ENCODE data around the gene CDIP1.

CDIP1 gene

DNA sequence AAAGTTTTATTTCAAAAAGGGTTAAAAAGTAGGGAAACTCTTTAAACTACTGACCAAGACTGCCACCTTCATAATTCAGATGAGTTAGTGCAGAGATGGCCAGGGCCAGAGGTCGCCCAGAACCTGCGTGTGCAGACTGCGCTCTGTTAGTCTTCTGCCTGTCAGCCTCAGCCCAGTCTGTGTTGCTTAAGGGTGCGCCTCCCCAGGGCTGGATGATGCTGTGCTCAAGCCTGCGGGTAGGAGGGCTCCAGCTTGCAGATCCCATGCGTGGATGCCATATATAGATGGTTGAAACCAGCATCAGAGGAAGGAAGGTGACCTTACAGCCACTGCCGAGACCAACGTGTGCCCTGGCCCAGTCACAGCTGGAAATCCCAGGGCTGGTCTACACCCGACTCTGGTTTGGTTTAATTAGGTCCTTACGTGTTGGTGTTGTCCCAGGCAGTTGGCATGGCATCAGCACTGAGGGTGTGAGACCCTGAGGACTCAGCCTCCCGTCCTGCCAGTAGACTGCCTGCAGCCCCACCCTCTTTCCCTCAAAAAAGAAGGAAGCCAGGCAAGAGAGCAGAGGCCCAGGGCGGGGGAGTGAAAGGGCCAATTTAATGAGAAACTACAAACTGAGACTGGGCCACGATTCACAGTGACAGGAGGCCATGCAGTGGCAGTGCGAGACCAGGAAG lies 27.7 kb downstream of the CDIP1 start:
- TF ChIP-seq CTCF (IDR thresholded peaks at IDR 0.05; ENCODE audit: control insufficient read depth, insufficient read depth, low read depth, low read length, missing control alignments) = no peak
- DNase-seq (ENCODE audit: low read depth) = no peak
- no peak overlapping the region for H3K4me3 ChIP-seq (ENCODE audit: control insufficient read depth, low read depth, low read length)

DNA sequence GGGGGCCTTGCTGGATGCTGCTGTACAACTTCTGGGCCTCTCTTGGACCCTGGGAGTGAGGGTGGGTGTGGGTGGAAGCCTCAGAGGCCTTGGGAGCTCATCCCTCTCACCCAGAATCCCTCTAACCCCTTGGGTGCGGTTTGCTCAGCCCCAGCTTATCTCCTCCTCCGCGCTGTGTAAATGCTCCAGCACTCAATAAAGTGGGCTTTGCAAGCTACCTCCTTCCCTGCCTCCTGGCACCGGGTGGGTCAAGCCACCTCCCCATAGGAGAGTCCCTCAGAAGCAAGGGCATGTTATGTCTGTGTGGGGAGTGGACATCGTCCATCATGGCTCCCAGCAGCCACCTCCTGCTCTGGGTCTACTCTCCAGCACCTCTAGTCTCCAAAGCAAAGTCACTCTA lies 28.4 kb downstream of the CDIP1 start:
- DNase-seq (ENCODE audit: low read depth) = no peak
- no peak overlapping the region for H3K4me3 ChIP-seq (ENCODE audit: control insufficient read depth, low read depth, low read length)
- no peak for TF ChIP-seq CTCF (IDR thresholded peaks at IDR 0.05; ENCODE audit: control insufficient read depth, insufficient read depth, low read depth, low read length, missing control alignments)

- H3K4me3 ChIP-seq (ENCODE audit: control insufficient read depth, low read depth, low read length) = no peak overlapping the region
- DNase-seq (ENCODE audit: low read depth) = no peak
- TF ChIP-seq CTCF (IDR thresholded peaks at IDR 0.05; ENCODE audit: control insufficient read depth, insufficient read depth, low read depth, low read length, missing control alignments) = no peak
Observed at GRCh38 chr16:4509420-4509819, 29.2 kb downstream of the CDIP1 start.

DNA sequence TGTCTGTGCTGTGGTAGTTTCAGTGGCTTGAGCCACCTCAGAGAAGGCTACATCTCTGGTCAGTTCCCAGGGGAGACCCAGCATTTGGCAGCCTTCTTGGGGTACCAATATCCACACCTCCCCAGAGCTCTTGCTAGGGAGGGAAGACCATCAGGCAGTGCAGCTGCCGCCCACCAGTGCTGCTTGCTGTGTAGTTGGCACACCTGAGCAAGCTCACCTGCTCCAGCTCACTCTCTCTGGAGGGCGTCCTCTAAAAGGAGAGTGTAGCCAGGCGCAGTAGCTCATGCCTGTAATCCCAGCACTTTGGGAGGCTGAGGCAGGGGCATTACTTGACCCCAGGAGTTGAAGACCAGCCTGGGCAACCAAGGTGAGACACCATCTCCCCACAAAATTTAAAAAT lies 29.8 kb downstream of the CDIP1 start:
- no peak for DNase-seq (ENCODE audit: low read depth)
- H3K4me3 ChIP-seq (ENCODE audit: control insufficient read depth, low read depth, low read length) = no peak overlapping the region
- no peak for TF ChIP-seq CTCF (IDR thresholded peaks at IDR 0.05; ENCODE audit: control insufficient read depth, insufficient read depth, low read depth, low read length, missing control alignments)

DNA sequence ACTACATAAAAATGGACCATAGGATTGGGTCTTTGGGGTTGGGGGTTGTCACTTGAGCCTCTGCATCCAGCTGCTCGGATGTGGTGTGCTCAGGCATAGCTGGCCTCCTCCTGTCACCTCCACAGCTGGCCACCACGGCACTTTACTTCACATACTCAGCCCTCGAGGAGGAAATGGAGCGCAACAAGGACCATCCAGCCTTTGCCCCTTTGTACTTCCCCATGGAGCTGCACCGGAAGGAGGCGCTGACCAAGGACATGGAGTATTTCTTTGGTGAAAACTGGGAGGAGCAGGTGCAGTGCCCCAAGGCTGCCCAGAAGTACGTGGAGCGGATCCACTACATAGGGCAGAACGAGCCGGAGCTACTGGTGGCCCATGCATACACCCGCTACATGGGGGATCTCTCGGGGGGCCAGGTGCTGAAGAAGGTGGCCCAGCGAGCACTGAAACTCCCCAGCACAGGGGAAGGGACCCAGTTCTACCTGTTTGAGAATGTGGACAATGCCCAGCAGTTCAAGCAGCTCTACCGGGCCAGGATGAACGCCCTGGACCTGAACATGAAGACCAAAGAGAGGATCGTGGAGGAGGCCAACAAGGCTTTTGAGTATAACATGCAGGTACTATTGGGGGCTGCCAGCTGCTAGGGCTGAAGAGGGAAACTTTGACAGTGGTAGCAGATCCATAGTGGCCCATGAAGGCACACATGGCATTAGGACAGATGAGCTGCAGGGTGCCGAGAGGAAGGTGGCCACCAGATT lies 30.8 kb downstream of the CDIP1 start:
- no peak for DNase-seq (ENCODE audit: low read depth)
- no peak overlapping the region for H3K4me3 ChIP-seq (ENCODE audit: control insufficient read depth, low read depth, low read length)
- no peak for TF ChIP-seq CTCF (IDR thresholded peaks at IDR 0.05; ENCODE audit: control insufficient read depth, insufficient read depth, low read depth, low read length, missing control alignments)

DNA sequence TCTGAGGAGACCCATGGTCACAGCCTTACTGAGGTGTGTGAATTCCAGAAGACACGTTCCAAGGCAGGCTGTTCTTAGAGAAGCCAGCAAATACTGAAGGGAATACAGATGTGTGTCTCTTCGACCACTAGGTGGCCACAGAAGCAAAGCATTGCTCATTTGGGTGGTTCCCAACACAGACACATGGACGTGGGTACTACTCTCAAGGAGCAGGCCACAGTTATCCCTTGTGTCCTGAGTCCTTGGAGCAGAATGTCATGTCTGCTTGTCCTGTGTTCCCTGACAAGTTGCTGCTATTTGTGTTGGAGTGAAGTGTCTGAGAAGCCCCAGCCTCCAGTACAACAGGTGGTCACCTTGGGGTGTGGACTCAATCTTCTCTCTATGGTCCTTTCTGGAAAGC lies 32.1 kb downstream of the CDIP1 start:
- DNase-seq (ENCODE audit: low read depth) = no peak
- peak; percentile 86 for TF ChIP-seq CTCF (IDR thresholded peaks at IDR 0.05; ENCODE audit: control insufficient read depth, insufficient read depth, low read depth, low read length, missing control alignments)
- no peak overlapping the region for H3K4me3 ChIP-seq (ENCODE audit: control insufficient read depth, low read depth, low read length)
